ENCODE results near the gene GPATCH1. TPM values are rescaled to one million over a fixed set of nuclear protein-coding genes. Genes with fewer than 3 reads are reported as not detected.
A peak's percentile ranks its signal among the peaks of the same experiment; 100 is the strongest.

GPATCH1 gene
- total RNA-seq, 2 experiments from 2014 or later: 9.8 to 10.7 TPM

DNA sequence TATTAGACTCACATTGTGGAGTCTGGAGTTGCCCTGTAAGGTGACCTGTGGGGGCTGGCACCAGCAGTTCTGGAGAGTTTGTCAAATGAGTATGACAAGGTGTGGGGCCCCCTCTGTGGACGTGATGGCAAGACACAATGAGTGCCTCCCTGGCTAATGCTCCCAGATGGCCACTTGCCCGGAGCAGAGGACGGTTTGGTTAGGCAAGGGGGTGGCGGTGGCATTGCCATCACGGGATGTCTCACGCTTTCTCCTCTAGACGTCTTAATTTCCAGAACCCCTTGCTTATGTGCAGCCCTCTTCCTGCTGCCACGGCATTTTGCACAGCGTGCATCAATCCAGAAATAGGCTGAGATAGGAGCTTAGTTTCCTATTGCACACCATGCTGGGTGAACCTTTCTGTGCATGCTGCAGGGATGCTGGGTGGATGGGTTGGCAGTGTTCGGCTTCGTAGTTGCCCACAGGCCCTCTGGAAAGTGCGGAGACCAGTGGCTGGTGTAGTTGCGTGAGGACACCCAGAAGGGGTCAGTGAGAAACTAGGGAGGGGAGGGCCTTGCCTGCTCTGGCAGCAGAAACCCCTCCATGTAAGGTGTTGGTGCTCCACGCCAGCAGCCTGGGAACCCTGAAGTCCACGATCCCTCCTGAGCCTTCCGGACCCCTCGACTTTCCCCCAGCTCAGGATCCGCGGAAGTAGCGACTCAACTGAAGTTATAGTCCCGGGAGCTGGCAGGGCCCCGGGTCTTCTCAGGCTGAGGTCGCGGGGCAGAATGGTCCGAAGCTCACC lies 95.1 kb downstream of the GPATCH1 start:
- Histone ChIP-seq H3K9me3 (ENCODE audit: low read length) (no peaks in the 10 kb centered on the region), H3K4me3 (ENCODE audit: low read depth, low read length, poor library complexity, severe bottlenecking) (peak overlapping the region; percentile 85), H3K4me2 (ENCODE audit: low read length) (peak overlapping the region; percentile 79), H3K27ac (ENCODE audit: low read depth, low read length, poor library complexity, severe bottlenecking) (peak overlapping the region; percentile 51), H3K9me2 (ENCODE audit: insufficient read depth, low read length) (no peaks in the 10 kb centered on the region), H3K79me2 (ENCODE audit: insufficient read depth, low read depth, low read length) (peaks cover 8% of the 10 kb centered on the region; the same call in 1 of the 2 replicates), H3K36me3 (ENCODE audit: insufficient read depth, low read length) (no peaks in the 10 kb centered on the region), H2AFZ (ENCODE audit: low read length) (peak overlapping the region; percentile 75), H3K4me1 (ENCODE audit: insufficient read depth, low read length, poor library complexity, severe bottlenecking) (peaks cover 17% of the 10 kb centered on the region), H4K20me1 (ENCODE audit: insufficient read depth, low read length) (no peaks in the 10 kb centered on the region)
- DNase-seq (ENCODE audit: low spot score): peak; percentile 17
- intact Hi-C loops (cut with micrococcal nuclease; ENCODE audit: unreplicated experiment): loop anchor here (2.0 to 10.0 kb wide), 5 partner anchors 49 to 834 kb away; partner anchors contain the start of genes ANKRD27, FAAP24, PDCD5 and RGS9BP
- TF ChIP-seq, protein P1, sequence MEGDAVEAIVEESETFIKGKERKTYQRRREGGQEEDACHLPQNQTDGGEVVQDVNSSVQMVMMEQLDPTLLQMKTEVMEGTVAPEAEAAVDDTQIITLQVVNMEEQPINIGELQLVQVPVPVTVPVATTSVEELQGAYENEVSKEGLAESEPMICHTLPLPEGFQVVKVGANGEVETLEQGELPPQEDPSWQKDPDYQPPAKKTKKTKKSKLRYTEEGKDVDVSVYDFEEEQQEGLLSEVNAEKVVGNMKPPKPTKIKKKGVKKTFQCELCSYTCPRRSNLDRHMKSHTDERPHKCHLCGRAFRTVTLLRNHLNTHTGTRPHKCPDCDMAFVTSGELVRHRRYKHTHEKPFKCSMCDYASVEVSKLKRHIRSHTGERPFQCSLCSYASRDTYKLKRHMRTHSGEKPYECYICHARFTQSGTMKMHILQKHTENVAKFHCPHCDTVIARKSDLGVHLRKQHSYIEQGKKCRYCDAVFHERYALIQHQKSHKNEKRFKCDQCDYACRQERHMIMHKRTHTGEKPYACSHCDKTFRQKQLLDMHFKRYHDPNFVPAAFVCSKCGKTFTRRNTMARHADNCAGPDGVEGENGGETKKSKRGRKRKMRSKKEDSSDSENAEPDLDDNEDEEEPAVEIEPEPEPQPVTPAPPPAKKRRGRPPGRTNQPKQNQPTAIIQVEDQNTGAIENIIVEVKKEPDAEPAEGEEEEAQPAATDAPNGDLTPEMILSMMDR (conservative IDR thresholded peaks at IDR 0.05; ENCODE audit: low read length): peak; percentile 25; the same call in 1 of the 2 replicates
- TF ChIP-seq EZH2phosphoT487 (IDR thresholded peaks at IDR 0.05; ENCODE audit: borderline replicate concordance, low read depth, low read length): no peak
- ChIA-PET CTCF (ENCODE audit: unreplicated experiment) (interaction anchor here (0.6 to 1.0 kb wide), 2 partner anchors 85 to 204 kb away, joined by 4 read pairs; partner anchors contain the start of gene FAAP24), POLR2A (interaction anchor here (0.5 to 1.4 kb wide), 6 partner anchors 9 to 203 kb away, joined by 3 to 6 read pairs (median 3); no protein-coding TSS in a partner anchor)
- BruUV-seq (replicated peaks): TSS peak; percentile 76

DNA sequence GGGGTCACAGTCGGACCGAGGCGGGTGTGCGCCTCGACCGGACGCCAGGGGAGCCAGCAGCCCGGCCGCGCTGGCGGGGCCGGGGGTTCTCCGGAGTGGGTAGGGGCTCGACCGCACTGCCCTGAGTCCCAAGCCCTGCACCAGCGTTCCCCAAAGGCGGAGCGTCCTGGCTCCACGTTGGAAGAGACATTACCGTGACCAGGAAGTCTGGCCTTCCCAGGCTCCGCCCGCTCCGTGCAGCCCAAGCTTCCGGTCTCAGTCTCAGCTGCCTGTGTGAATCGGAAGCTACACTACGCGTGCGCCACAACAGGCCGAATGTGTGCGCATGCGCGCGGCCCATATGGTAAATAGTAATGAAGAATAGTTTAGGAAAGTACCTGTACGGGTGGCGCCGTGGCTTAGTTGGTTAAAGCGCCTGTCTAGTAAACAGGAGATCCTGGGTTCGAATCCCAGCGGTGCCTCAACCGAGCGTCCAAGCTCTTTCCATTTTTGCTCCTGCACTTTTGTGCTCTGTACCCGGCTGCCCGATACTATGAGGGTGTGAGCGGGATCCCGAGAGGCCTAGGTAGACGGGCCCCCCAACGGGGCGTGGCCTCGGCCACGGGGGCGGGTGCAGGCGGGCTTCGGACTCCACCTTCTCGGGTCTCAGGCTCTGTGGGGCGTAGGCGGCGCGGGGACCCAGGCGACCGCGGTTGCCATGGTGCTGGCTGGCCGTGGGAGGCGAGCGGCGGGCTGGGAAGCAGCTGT lies 95.9 kb downstream of the GPATCH1 start:
- no TSS peak for BruUV-seq (replicated peaks)
- H3K36me3 ChIP-seq (ENCODE audit: insufficient read depth, low read length): no peaks in the 10 kb centered on the region
- H3K79me2 ChIP-seq (ENCODE audit: insufficient read depth, low read depth, low read length): peaks cover 8% of the 10 kb centered on the region; the same call in 1 of the 2 replicates
- peaks cover 17% of the 10 kb centered on the region for H3K4me1 ChIP-seq (ENCODE audit: insufficient read depth, low read length, poor library complexity, severe bottlenecking)
- H3K4me2 ChIP-seq (ENCODE audit: low read length): peak overlapping the region; percentile 84
- CTCF ChIA-PET (ENCODE audit: unreplicated experiment): interaction anchor here (0.6 to 1.1 kb wide), 3 partner anchors 51 to 204 kb away, joined by 3 to 4 read pairs (median 4); partner anchors contain the start of gene FAAP24
- intact Hi-C loops (cut with micrococcal nuclease; ENCODE audit: unreplicated experiment): loop anchor here (1.0 to 10.0 kb wide), 7 partner anchors 50 to 835 kb away; partner anchors contain the start of genes ANKRD27, CEBPA, FAAP24 and PDCD5
- peak; percentile 95 for DNase-seq (ENCODE audit: low spot score)
- H3K9me2 ChIP-seq (ENCODE audit: insufficient read depth, low read length): no peaks in the 10 kb centered on the region
- H3K4me3 ChIP-seq (ENCODE audit: low read depth, low read length, poor library complexity, severe bottlenecking): peak overlapping the region; percentile 85
- peak overlapping the region; percentile 51 for H3K27ac ChIP-seq (ENCODE audit: low read depth, low read length, poor library complexity, severe bottlenecking)
- H4K20me1 ChIP-seq (ENCODE audit: insufficient read depth, low read length): no peaks in the 10 kb centered on the region
- H3K9me3 ChIP-seq (ENCODE audit: low read length): no peaks in the 10 kb centered on the region
- H2AFZ ChIP-seq (ENCODE audit: low read length): peak overlapping the region; percentile 75
- TF ChIP-seq, protein P1 (conservative IDR thresholded peaks at IDR 0.05; ENCODE audit: low read length): no peak; the same call in 1 of the 2 replicates
- POLR2A ChIA-PET: interaction anchor here (0.5 to 1.4 kb wide), 6 partner anchors 10 to 203 kb away, joined by 3 to 6 read pairs (median 3); no protein-coding TSS in a partner anchor

All from OCI-LY7 (cell line).